CD14-positive monocyte (primary cell): ENCODE measurements around the gene GPR39. TPM values are rescaled to one million over a fixed set of nuclear protein-coding genes. Genes with fewer than 3 reads are reported as not detected.

Experiments used
- DNase-seq, 3 donors: peaks; one replicate each; pipeline ENCODE4 v3.0.0-alpha.2; 2011 to 2022
- H2AFZ ChIP-seq: 2 replicates; pipeline ENCODE4 v1.6.0; 2012; ENCODE audit warnings: mild to moderate bottlenecking, low read depth, low read length, inconsistent platforms; ENCODE audit not compliant: insufficient read depth, poor library complexity, severe bottlenecking
- H3K27ac ChIP-seq, 2 donors: 1 replicate in 1 of 2; 2 replicates in 1 of 2; pipeline ENCODE4 v1.5.1; 2012 to 2013; ENCODE audit warnings: low read length in 2 of 2, control low read depth in 1 of 2, inconsistent platforms in 1 of 2, low read depth in 1 of 2, mild to moderate bottlenecking in 1 of 2
- H3K27me3 ChIP-seq, 2 donors: one replicate each; pipeline versions ENCODE4 v1.6.0 to v1.6.1; 2011 to 2013; ENCODE audit warnings: low read length in 2 of 2; ENCODE audit not compliant: control insufficient read depth in 2 of 2, insufficient read depth in 2 of 2
- H3K36me3 ChIP-seq, 2 donors: replicated peaks in 1 of 2; 1 replicate in 1 of 2; 2 replicates in 1 of 2; pipeline versions ENCODE4 v1.5.1 to v1.6.1; 2012 to 2013; ENCODE audit warnings: low read length in 2 of 2, control low read depth in 1 of 2, inconsistent platforms in 1 of 2, mild to moderate bottlenecking in 1 of 2; ENCODE audit not compliant: insufficient read depth in 2 of 2, control insufficient read depth in 1 of 2
- H3K4me1 ChIP-seq, 2 donors: 1 replicate in 1 of 2; 2 replicates in 1 of 2; pipeline versions ENCODE4 v1.5.1 to v1.6.1; 2012 to 2013; ENCODE audit warnings: low read length in 2 of 2, control low read depth in 1 of 2, inconsistent platforms in 1 of 2, mild to moderate bottlenecking in 1 of 2, moderate library complexity in 1 of 2; ENCODE audit not compliant: insufficient read depth in 2 of 2, control insufficient read depth in 1 of 2
- H3K4me2 ChIP-seq: replicated peaks from 2 replicates; pipeline ENCODE3; 2012; ENCODE audit warnings: low read length, moderate library complexity, mild to moderate bottlenecking; ENCODE audit not compliant: poor library complexity, severe bottlenecking; ENCODE audit errors: extremely low read depth
- H3K4me3 ChIP-seq, 3 experiments: fragments of 200-600 bp in 1 of 3; sonication (generic) in 1 of 3; replicated peaks in 1 of 3; 1 replicate in 2 of 3; 2 replicates in 1 of 3; pipeline ENCODE4 v1.5.1; 2011 to 2013; ENCODE audit warnings: low read length in 3 of 3, mild to moderate bottlenecking in 3 of 3, control low read depth in 2 of 3, low read depth in 2 of 3, inconsistent platforms in 1 of 3, moderate library complexity in 1 of 3
- H3K79me2 ChIP-seq: 2 replicates; pipeline ENCODE4 v1.6.0; 2012; ENCODE audit warnings: mild to moderate bottlenecking, control low read depth, inconsistent platforms, low read length, moderate library complexity; ENCODE audit not compliant: insufficient read depth
- H3K9ac ChIP-seq: 2 replicates; pipeline ENCODE4 v1.6.0; 2017; ENCODE audit warnings: low read length, mild to moderate bottlenecking; ENCODE audit not compliant: insufficient read depth, poor library complexity, severe bottlenecking
- H3K9me3 ChIP-seq, 2 donors: replicated peaks in 1 of 2; 1 replicate in 1 of 2; 2 replicates in 1 of 2; pipeline versions ENCODE4 v1.5.1 to v1.6.1; 2012 to 2013; ENCODE audit warnings: low read length in 2 of 2, control low read depth in 1 of 2; ENCODE audit not compliant: control insufficient read depth in 1 of 2, insufficient read depth in 1 of 2
- H4K20me1 ChIP-seq: 2 replicates; pipeline ENCODE4 v1.6.0; 2012; ENCODE audit warnings: mild to moderate bottlenecking, low read length, control low read depth, moderate library complexity; ENCODE audit not compliant: insufficient read depth
- H3K27ac Mint-ChIP-seq, 7 donors: one replicate each; pipeline ENCODE4 v1.8.0; 2020; ENCODE audit warnings: mild to moderate bottlenecking in 7 of 7, mixed read lengths in 7 of 7, moderate library complexity in 6 of 7, inconsistent platforms in 2 of 7
- H3K27me3 Mint-ChIP-seq, 3 donors: one replicate each; pipeline ENCODE4 v1.8.0; 2021 to 2022; ENCODE audit warnings: low read depth in 3 of 3, mild to moderate bottlenecking in 3 of 3, mixed read lengths in 3 of 3, moderate library complexity in 3 of 3, inconsistent platforms in 1 of 3
- H3K36me3 Mint-ChIP-seq, 2 donors: one replicate each; pipeline ENCODE4 v1.8.0; 2020; ENCODE audit warnings: mixed read lengths in 2 of 2, inconsistent platforms in 1 of 2, mild to moderate bottlenecking in 1 of 2
- H3K4me1 Mint-ChIP-seq: one replicate; pipeline ENCODE4 v1.8.0; 2020; ENCODE audit warnings: mild to moderate bottlenecking, mixed read lengths
- H3K4me3 Mint-ChIP-seq, 2 donors: one replicate each; pipeline ENCODE4 v1.8.0; 2020; ENCODE audit warnings: mild to moderate bottlenecking in 2 of 2, mixed read lengths in 2 of 2, moderate library complexity in 1 of 2
- H3K9me3 Mint-ChIP-seq, 7 donors: one replicate each; pipeline ENCODE4 v1.8.0; 2020 to 2022; ENCODE audit warnings: mixed read lengths in 7 of 7, mild to moderate bottlenecking in 6 of 7, moderate library complexity in 6 of 7, inconsistent platforms in 2 of 7
- WGBS: methylation state at CpG from one replicate; pipeline ENCODE4 v1.1.5; 2013; ENCODE audit warnings: missing lambda C conversion rate; ENCODE audit not compliant: insufficient coverage; 5-methylcytosine and 5-hydroxymethylcytosine counted together
- intact Hi-C, 2 donors: fragments of 100-400 bp; cut with micrococcal nuclease; formaldehyde crosslinking; loops; one replicate each; pipeline versions ENCODE4 v1.15.0 to v1.15.1; 2023
- polyA plus RNA-seq, 3 donors: library from polyadenylated mRNA; depleted of rRNA in 1 of 3; unstranded in 2 of 3; stranded (reverse) in 1 of 3; fragments of 300-500 nt in 2 of 3; fragments of >200 nt in 1 of 3; fragmentation: Illumina TruSeq in 2 of 3; gene quantifications; 1 replicate in 2 of 3; 2 replicates in 1 of 3; pipeline ENCODE4 v1.2.3, GENCODE V29; 2012 to 2021
- TF ChIP-seq, protein P1 (sequence below): fragments of 200-600 bp; IDR thresholded peaks from one replicate; pipeline ENCODE4 v1.8.0; 2022; ENCODE audit warnings: antibody characterized with exemption, mild to moderate bottlenecking

GPR39 gene
- polyA plus RNA-seq, 3 donors, result 0.12 TPM; not detected in 2

DNA sequence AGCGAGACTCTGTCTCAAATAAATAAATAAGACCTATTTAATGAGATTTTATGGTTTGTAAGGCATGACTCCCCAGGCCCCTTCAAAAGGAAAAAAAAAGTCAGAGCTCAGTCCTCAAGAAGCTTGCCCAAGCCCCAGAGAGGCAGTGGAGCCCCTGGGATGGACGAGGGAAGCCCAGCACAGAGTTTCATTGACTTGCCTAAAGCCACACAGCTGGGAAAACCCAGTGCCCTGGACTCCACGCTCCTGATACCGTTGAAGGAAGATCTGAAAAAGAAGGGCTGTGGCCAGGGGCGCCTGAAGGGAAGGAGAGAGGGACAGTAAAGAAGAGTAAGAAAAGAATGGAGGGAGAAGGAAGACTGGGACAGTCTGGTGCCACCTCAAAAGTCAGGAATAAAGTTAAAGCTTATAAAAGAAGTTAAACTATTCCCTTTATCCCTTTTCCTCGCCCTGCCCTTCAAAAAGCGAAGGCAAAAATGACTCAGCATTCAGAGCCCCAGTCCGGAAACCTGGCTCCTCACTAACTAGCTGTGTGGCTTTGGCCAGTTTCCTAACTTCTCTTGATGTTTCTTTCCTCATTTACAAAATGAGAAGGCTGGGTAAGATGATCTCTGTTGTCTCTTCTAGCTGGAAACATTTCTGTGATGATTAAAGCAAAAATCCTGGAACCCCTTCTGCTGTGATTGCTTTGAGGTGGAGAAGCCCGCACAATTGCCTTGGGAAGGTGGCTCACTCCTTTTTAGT, 206.7 kb downstream of the GPR39 start:
- no peak overlapping the region for H3K4me3 Mint-ChIP-seq
- H3K27ac ChIP-seq, result no peak overlapping the region
- peak in 2 of 3 donors; percentile 10 to 18 for DNase-seq
- H3K27me3 Mint-ChIP-seq, result peaks cover 0 to 9% (median 1%) of the 10 kb centered on the region in 3 donors
- intact Hi-C loops, result no loop called here
- no peaks in the 10 kb centered on the region for H3K27me3 ChIP-seq
- H3K9me3 Mint-ChIP-seq, result peaks cover 0 to 8% (median 2%) of the 10 kb centered on the region in 7 donors
- H3K36me3 ChIP-seq, result no peaks in the 10 kb centered on the region
- H3K4me1 ChIP-seq, result peaks cover 9 to 26% of the 10 kb centered on the region in 2 donors
- H3K4me3 ChIP-seq, result peak overlapping the region in 1 of 3 experiments; percentile 27
- 56% methylated on average over 6 of the region's 9 CpGs for WGBS
- peak overlapping the region in 2 of 7 donors; percentile 1 to 43 for H3K27ac Mint-ChIP-seq
- no peaks in the 10 kb centered on the region for H3K79me2 ChIP-seq
- H3K9ac ChIP-seq, result no peak overlapping the region
- H3K9me3 ChIP-seq, result no peaks in the 10 kb centered on the region
- peak overlapping the region; percentile 9 for H2AFZ ChIP-seq
- H3K36me3 Mint-ChIP-seq, result no peaks in the 10 kb centered on the region
- no peaks in the 10 kb centered on the region for H4K20me1 ChIP-seq
- peaks cover 24% of the 10 kb centered on the region for H3K4me1 Mint-ChIP-seq
- TF ChIP-seq, protein P1, sequence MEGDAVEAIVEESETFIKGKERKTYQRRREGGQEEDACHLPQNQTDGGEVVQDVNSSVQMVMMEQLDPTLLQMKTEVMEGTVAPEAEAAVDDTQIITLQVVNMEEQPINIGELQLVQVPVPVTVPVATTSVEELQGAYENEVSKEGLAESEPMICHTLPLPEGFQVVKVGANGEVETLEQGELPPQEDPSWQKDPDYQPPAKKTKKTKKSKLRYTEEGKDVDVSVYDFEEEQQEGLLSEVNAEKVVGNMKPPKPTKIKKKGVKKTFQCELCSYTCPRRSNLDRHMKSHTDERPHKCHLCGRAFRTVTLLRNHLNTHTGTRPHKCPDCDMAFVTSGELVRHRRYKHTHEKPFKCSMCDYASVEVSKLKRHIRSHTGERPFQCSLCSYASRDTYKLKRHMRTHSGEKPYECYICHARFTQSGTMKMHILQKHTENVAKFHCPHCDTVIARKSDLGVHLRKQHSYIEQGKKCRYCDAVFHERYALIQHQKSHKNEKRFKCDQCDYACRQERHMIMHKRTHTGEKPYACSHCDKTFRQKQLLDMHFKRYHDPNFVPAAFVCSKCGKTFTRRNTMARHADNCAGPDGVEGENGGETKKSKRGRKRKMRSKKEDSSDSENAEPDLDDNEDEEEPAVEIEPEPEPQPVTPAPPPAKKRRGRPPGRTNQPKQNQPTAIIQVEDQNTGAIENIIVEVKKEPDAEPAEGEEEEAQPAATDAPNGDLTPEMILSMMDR, result no peak
- peak overlapping the region; percentile 24 for H3K4me2 ChIP-seq

DNA sequence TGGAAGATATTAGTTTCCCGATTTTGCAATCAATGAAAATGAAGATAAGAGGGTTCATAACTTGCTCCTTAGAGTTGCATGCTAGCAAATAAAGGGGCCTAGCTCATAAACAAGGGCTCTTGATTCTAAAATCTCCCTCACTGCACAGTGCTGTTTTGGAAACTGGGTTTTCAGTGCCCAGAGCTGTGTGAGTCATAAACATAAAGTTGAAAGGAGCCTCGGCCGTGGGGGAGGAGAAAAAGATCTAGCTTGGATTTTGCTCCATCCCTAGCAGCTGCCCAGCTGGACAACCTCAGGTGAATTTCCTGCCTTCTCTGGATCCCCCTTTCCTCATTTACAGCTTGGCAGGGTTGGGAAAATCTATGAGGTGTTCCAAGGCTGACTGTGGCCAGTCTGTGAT, 210.9 kb downstream of the GPR39 start:
- H3K27ac ChIP-seq, result no peak overlapping the region
- TF ChIP-seq, protein P1, result no peak
- Mint-ChIP-seq H3K4me1 (peaks cover 14% of the 10 kb centered on the region), H3K27me3 (peaks cover 0 to 7% (median 1%) of the 10 kb centered on the region in 3 donors), H3K9me3 (peaks cover 0 to 4% (median 0%) of the 10 kb centered on the region in 7 donors), H3K4me3 (no peak overlapping the region), H3K27ac (no peak overlapping the region), H3K36me3 (no peaks in the 10 kb centered on the region)
- no peaks in the 10 kb centered on the region for H3K79me2 ChIP-seq
- H3K4me3 ChIP-seq, result no peak overlapping the region
- no peaks in the 10 kb centered on the region for H4K20me1 ChIP-seq
- intact Hi-C loops, result no loop called here
- H2AFZ ChIP-seq, result no peak overlapping the region
- WGBS, result 83% methylated on average over 1 of the region's 3 CpGs
- no peak for DNase-seq
- H3K9me3 ChIP-seq, result no peaks in the 10 kb centered on the region
- no peak overlapping the region for H3K4me2 ChIP-seq
- peaks cover 9 to 16% of the 10 kb centered on the region in 2 donors for H3K4me1 ChIP-seq
- H3K27me3 ChIP-seq, result no peaks in the 10 kb centered on the region
- H3K36me3 ChIP-seq, result no peaks in the 10 kb centered on the region
- no peak overlapping the region for H3K9ac ChIP-seq
